GM19463 (cell line): ENCODE data around the gene ATP7B.

Source experiments
- ATAC-seq: cut with Tn5 transposase; IDR thresholded peaks from one replicate; pipeline ENCODE4 v1.9.1; 2021; ENCODE audit warnings: mild to moderate bottlenecking, moderate library complexity; ENCODE audit not compliant: unreplicated experiment

The ATP7B gene

GRCh38 chr13:51953347-51954195 lies 57.7 kb downstream of the ATP7B start:
- ATAC-seq = no peak

- ATAC-seq = no peak
Observed at GRCh38 chr13:51950722-51951121, 60.5 kb downstream of the ATP7B start.

DNA sequence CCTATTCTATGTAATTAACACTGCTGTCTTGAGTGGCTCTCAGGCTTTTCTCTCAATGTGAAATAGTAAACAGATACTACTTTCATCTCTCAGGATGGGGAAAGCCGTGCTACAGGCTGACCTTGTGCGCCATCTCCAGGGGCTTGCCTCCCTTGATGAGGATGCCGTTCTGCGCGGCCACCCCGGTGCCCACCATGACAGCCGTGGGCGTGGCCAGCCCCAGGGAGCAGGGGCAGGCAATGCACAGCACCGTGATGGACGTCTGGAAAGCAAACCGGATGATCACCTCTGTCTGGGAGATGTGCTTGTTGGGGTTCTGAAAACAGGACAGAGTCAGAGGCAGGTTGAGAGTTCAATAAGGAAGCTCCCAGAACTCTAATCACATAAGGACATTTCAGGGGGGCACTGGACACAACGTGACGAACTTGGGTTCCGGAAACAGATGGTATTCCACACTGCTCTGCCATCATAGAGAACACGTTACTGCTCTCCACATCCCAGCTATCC lies 65.0 kb downstream of the ATP7B start:
- no peak for ATAC-seq

GRCh38 chr13:51945149-51945548 lies 66.1 kb downstream of the ATP7B start:
- peak; percentile 78 for ATAC-seq

DNA sequence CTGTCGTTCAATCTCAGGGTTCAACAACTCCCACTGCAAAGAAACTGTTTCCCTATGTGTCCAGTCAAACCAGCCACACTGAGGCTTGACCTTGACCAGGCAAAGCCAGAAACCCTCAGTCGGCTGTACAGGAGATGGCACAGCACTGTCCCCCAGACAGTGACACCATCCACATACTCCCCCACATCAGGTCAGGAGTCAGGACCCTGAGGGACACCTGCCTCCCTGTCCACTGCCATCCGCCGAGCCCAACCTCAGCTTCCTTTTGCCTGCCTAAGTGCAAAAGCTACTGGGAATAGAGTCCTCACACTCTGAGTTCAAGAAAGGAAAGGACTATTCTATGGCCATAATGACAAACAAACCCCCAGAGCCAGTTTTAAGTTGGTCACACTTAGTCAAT lies 66.8 kb downstream of the ATP7B start:
- ATAC-seq = no peak

DNA sequence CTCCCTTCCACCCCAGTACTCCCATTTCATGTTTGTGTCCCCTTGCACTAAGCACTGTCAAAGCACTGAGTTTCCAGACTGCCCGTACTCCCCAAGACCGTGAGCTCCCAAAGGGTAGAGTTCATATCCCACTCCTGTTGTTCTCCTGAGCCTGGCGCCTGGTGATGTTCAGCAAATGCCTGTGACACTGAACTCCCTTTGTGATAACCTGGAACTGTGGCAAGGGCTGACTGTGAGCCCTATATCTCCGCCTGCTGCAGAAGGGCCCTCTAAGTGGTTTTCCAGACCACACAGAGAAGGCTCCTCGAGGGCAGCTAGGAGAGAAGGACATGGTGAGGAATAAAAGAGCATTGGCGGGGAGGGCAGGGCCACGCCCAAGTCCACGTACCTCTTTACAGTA lies 67.5 kb downstream of the ATP7B start:
- no peak for ATAC-seq

DNA sequence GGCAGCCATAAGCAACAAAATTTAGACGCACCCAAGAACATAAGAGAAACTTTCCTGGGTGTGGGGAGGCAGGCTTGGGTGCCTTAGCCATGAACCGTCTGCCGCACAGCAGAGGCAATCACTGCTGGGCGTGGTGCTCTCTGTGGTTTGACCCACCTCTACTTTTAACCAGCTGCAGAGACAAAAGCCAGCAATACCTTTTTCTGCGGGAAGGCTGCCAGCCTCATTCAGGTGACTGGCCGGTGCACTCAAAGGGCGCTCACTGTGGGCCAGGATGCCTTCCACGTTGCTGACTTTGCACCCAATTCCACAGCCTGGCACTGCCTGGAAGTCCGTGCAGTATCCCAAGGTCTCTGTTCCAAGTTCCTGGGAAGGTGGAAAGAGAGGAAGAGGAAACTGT lies 69.1 kb downstream of the ATP7B start:
- ATAC-seq = no peak

GRCh38 chr13:51938454-51938853 lies 72.8 kb downstream of the ATP7B start:
- ATAC-seq = no peak

GRCh38 chr13:51937320-51938290 lies 73.6 kb downstream of the ATP7B start:
- no peak for ATAC-seq

- no peak for ATAC-seq
Observed at GRCh38 chr13:51935326-51936171, 75.7 kb downstream of the ATP7B start.

- no peak for ATAC-seq
Observed at GRCh38 chr13:51934461-51935087, 76.7 kb downstream of the ATP7B start.

- no peak for ATAC-seq
Observed at GRCh38 chr13:51933466-51934058, 77.7 kb downstream of the ATP7B start.

DNA sequence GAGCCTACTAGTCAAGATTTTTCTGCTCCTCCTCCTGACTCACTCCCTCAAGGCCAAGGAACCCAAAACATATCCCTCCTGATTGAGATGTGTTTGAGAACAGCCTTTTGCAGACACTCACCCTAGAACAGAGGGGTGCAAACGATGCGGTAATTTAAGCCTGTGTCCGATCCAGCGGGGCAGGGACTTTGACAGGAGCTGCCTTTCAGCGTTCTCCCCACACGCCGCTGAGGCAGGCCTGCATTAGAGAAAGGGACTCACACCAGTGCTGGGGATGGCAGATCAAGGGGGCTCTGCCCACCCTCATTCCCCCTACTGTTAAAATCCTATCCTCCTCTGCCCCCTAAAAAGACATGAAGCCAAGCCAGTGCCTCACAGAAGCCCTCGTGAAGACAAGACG lies 79.0 kb downstream of the ATP7B start:
- no peak for ATAC-seq

DNA sequence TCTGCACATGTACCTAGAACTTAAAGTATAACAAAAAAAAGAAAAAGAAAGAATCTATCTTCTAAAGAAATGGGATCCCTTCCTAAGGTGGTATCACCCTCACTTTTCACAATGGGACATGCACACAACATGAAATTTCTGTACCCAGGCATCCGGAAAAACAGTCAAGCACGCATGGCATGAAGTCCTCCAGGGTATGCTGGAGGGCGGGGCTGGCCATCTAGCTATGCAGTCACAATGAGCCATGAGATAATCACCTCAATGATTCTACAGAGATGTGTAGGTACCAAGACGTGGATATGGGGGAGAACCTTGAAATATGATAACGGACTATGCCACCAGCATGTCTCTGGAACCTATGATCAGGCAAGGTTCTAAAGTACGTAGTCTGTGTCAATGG lies 79.6 kb downstream of the ATP7B start:
- no peak for ATAC-seq

GRCh38 chr13:51929699-51930098 lies 81.6 kb downstream of the ATP7B start:
- ATAC-seq = no peak

DNA sequence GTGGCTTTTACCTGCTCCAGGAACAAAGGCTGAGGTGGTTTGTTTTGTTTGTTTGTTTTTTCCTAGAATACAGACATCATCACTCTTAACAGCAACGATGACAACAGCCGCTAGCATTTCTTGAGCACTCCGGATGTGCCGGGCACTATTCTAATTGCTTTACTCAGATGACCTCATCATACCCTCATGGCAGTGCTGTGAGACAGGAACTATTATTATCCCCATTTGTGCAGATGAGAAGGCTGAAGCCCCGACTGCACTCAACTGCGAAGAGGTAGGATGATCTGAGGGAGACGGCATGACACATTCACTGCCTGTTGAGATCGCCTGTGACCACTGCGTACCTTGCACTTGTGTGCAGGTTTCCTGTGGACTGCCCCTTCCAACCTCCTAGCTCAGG lies 83.0 kb downstream of the ATP7B start:
- no peak for ATAC-seq

- no peak for ATAC-seq
Observed at GRCh38 chr13:51927129-51927528, 84.1 kb downstream of the ATP7B start.

GRCh38 chr13:51926528-51926885 lies 84.7 kb downstream of the ATP7B start:
- ATAC-seq = no peak

DNA sequence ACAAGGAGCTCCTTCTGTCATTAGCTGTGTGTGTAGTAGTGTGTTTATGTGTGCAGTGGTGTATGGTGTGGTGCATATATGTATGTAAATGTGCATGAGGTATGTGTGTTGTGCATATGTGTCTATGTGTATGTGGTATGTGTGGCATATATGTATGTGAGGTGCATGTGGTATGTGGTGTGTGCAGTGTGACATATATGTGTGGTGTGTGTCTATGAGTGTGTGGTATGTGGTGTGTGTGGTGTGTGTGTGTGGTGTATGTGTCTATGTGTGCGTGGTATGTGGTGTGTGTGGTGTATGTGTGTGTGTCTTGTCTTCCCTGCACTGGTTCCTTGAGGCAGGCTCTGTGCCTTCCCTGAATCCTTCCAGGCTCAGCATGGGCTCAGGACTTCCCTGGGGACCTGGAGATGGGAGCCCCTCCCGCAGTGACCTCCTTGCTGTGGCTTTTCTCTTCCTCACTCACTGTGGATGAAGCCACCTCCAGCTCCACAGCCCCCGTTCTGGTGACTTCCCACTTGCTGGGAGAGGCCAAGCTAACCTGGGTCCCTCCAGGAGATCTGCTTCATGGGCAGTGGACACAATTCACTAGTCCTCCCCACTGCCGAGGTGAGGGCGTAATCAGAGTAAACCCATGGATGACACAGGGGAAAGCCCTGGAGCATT lies 85.3 kb downstream of the ATP7B start:
- no peak for ATAC-seq
